CD4-positive, alpha-beta T cell treated with Interleukin-4 for 1 hour (primary cell): ENCODE measurements around the gene GPR142.

Experiments
- DNase-seq, 2 donors: peaks; one replicate each; pipeline ENCODE4 v3.0.0-alpha.2; 2020 to 2022

Gene GPR142

DNA sequence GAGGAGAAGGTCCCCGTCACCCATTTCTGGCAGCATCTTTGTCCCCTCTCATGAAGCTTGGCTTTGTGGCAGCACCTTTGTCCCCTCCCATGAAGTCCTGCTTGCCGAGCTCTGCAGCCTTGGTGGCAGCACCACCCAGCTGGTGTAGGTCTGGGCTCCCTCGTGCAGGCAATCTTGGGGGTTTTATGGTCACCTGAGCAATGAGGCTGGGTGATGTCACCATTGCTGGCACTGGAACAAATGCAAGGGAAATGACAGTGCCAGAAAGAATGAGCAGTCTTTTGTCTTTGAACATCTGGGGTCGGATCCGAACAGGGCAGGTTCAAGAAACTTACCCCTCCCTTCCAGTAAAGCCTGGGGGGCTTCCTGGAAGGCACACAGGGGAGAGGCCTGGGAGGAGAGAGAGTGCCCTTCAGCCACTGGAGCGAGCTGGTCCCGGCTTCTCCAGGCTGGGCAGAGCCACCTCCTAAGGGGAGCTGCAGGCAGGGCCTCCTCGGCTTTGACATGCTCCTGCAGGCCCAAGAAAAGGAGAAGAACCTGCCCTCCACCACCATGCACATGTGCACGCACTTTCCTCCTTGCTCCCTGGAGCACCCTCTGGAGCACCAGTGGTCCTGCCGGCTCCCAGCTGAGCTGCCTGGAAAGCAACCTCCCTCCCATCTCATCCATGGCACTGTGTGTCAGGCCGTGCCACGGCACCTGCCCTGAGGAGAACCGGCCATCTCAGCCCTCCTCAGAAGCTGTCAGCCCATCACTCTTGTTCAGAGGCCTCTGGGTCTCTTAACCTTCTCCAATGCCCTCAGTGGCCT, 21.7 kb upstream of the GPR142 start:
- no peak for DNase-seq

- DNase-seq = no peak
Observed at GRCh38 chr17:74347646-74348045, 19.7 kb upstream of the GPR142 start.

GRCh38 chr17:74349120-74349519, 18.2 kb upstream of the GPR142 start:
- no peak for DNase-seq

DNA sequence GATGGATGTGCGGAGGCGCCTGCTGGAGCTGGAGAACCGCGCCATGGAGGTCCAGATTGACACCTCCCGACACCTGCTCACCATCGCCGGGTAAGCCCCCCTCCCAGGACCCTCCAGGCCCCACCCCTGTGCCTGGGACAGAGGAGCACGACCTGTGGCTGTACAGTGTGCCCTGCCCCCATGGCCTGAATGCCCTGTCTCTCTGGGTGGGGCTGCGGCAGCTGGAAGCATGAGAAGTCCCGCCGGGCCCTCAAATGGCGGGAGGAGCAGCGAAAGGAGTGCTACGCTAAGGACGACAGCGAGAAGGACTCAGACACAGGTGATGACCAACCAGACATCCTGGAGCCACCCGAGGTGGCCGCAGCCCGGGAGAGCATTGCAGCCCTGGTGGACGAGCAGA, 16.8 kb upstream of the GPR142 start:
- DNase-seq = no peak

- no peak for DNase-seq
Observed at GRCh38 chr17:74351552-74352210, 15.6 kb upstream of the GPR142 start.

DNA sequence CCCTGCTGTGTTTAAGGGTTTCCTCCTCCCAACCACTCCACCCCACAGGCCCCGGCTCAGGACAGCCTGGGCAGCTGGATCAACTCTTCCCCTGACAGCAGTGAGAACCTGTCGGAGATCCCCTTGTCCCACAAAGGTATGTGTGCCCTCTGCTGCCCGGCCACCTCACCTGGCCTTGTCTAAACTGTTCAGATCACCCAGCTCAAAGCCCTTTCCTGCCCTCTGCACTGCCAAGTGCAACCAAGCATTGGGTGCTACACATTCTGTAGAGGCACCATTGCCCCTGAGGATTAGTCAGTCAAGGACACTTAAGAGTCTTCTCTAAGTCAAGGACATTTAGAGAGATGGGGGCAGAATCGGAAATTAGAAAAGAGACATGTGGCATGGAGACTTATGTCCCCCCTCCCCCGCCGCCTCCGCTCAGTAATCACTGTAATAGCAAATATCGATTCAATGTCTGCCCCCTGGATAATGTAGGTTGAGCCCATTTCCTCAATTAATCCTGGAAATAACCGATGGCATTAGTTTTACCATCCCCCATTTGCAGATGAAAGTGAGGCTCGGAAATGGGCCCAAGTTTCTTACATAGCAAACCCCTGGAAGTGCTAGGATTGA, 13.8 kb upstream of the GPR142 start:
- no peak for DNase-seq

- peak; percentile 44 to 52 for DNase-seq
Observed at GRCh38 chr17:74354123-74354522, 13.2 kb upstream of the GPR142 start.

GRCh38 chr17:74354561-74354960, 12.7 kb upstream of the GPR142 start:
- no peak for DNase-seq

- DNase-seq = no peak
Observed at GRCh38 chr17:74355065-74355464, 12.2 kb upstream of the GPR142 start.

GRCh38 chr17:74356646-74357465, 10.4 kb upstream of the GPR142 start:
- DNase-seq = peak in 1 of 2 donors; percentile 16

DNA sequence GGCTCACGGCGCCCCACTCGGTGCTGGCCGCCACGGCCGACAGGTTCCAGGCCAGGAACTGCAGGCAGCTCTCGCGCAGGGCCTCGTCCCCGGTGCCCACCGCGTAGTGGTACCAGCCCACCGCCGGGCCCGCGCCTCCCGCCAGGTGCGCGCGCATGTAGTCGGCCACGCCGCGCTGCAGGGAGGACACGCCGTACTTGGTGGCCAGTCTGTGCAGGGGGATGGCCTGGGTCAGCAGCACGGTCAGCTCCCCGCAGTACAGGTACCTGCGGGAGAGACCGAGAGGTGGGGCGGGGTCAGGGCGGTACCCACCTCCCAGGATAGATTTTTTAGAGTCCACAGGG, 9.9 kb upstream of the GPR142 start:
- DNase-seq = no peak

DNA sequence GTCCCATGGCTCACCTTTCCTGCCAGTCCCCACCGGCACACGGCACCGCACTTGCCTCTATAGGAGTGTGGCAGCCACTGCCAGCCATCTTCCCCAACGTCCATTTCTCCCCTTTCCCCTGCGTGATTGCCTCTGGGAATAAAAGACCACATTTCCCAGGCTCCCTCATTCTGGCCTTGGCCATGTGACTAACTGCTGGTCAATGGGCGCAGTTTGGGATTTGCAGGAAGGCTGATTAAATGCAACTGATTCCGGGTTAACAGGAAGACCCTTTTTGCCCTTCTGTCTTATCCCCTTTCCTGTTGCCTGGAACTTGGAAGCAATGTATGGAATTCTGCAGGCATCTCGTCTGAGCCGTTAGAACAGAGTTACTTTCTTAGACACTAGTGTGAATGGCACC, 8.6 kb upstream of the GPR142 start:
- no peak for DNase-seq

- DNase-seq = no peak
Observed at GRCh38 chr17:74359916-74360315, 7.4 kb upstream of the GPR142 start.

- DNase-seq = no peak
Observed at GRCh38 chr17:74360899-74361229, 6.4 kb upstream of the GPR142 start.

DNA sequence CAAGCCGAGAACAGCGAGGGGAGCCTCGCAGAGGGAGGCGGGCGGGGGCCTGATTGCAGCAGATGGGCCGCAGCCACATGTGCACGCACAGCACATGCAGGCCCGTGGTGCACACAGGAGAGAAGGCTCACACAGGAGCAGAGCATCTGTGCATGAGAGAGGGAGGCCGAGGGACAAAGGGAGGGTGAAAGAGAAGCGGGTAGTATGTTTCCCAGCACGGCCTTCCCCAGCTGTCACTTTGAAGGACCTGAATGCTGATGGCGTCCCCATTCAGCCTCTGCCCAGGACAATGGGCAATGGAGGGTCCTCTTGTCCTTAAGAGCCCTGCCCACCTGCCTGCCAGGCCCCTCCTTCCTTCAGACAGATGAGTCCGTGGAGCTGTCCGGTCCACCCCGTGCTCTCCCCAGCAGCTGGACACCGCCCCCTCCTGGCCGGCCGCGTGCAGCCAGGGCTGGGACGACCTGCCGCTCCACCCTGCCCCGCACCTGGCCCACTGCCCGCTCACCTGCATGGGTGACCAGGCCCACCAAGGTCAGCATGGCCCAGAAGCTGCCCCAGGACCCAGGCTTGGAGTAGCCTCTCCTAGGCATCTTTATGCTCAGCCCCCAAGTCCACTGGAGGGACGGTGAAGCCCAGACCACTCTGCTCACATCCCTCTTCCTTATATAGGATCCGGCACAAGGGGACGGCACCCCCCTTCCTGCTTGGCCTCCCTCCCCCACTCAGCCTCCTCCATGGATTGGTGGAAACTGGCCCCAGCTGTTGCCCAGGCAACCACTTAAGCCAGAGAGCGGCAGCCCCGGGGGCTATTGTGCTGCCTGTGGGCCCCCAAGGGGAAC, 5.9 kb upstream of the GPR142 start, which contains the start of gene BTBD17:
Gene BTBD17, minus strand, starts transcription at position 639 of the 839 bp plus-strand sequence. Its CDS starts 49 bp downstream, at position 590.
- DNase-seq = peak; percentile 24 to 33

GRCh38 chr17:74362069-74362405, 5.3 kb upstream of the GPR142 start:
- DNase-seq = no peak

DNA sequence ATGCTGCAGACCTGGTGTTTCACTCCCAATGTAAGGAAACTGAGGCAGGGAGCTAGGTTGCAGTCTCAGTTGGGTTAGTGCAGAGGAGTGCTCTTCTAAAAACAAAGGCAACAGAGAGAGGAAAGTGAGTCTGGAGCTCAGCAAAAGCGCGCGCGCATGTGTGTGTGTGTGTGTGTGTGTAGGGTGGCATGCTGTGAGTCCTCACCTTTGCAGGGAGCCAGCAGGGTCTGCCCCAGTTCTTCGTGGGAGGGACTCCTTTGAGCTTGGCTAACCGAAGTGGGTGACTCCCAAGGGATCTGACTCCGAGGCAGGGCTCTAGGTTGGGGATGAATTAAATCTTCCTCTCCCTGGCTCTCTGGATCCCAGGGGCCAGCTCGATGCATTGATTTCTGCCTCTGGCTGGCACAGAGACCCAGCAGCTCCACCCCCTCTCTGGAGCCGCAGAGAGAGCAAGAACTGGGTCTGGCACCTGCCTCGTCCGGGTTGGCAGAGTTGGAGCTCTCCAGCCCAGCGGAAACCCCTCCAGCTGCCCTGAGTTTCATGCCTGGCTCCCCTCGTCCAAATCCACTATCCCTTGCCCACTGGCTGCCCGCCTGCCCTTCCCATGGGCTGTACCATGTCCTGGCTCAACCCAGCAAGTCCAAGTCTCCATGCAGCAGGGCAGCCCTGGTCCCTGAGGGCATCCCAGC, 4.4 kb upstream of the GPR142 start:
- DNase-seq = no peak

- peak; percentile 69 to 78 for DNase-seq
Observed at GRCh38 chr17:74368341-74369081, 1.2 kb downstream of the GPR142 start.

GRCh38 chr17:74369221-74369620, 1.9 kb downstream of the GPR142 start:
- DNase-seq = peak; percentile 64 to 66

- DNase-seq = no peak
Observed at GRCh38 chr17:74369665-74370490, 2.6 kb downstream of the GPR142 start.
